GM21447 (cell line): ENCODE measurements around the gene TCAP.

Source experiments
- ATAC-seq: cut with Tn5 transposase; IDR thresholded peaks from one replicate; pipeline ENCODE4 v1.9.1; 2021; ENCODE audit not compliant: unreplicated experiment

TCAP gene

DNA sequence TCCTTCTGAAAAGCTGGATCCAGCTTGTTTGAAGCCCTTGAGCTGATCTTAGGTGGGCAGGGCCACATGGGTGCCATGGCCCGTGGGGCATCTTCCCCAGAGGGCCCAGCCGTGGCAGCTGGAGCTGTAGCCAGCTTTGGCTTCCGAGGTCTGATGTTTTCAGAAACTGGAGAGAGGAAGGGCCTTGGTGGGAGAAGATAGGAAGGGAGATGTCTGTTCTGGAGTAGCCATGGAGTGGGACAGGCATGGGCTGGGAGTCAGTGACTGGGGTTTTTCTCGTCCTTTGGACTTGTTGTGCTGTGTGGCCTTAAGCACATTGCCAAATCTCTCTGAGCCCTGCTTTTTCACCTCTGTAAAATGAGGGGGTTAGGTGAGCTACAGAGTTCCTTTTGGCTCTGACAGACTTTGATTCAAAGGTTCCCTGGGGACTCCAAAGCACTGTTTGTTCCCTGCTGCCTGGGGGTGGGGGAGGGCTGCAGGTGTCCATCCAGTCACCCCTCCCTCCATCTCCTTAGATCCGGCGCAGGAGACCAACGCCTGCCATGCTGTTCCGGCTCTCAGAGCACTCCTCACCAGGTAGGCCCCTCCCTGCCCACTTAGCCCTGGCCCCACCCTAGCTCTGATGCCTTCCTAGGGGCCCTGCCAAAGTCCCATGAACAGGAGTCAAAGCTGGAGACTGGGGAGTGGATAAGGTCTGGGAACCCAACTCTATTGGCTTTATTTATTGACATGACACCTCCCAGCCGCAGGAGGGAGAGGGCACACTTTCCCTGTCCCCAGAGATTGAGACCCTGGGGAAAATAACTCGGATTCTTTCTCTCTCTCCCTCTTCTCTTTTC lies 36.3 kb upstream of the TCAP start:
- no peak for ATAC-seq

DNA sequence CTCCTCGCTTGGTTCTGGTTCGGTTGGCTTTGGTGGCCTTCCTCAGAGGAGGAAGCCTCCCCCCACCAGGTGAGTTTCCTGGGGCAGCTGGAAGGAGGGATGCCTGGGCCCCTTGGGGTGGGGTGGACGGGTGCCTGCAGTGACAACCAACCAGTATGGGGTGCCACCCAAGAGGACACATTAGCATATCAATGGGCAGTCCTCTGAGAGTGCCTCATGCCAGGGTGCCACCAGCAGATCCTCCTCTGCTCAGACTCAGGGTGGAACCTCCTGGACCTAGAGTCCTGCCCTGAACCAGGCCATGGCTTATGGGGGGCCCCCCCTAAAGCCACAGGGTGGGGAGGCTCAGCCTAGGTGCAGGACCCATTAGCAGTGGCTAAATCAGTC lies 35.7 kb upstream of the TCAP start:
- ATAC-seq: no peak

DNA sequence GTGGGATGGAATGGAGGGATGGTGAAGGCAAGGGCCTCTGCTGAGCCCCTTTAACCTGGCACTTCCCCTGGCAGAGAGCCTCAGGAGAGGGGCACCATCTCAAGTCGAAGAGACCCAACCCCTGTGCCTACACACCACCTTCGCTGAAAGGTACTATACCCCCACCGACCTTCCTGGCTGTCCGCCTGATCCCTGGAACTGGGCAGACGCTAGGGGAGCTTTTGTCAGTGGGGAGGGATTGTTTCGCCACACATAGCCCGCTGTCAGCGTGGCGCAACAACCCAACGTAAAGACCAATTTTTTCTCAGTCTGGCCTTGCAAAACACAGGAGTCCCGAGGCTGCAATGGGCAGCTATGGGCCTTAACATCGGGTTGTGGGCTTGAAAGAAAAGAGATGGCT lies 35.3 kb upstream of the TCAP start:
- no peak for ATAC-seq

DNA sequence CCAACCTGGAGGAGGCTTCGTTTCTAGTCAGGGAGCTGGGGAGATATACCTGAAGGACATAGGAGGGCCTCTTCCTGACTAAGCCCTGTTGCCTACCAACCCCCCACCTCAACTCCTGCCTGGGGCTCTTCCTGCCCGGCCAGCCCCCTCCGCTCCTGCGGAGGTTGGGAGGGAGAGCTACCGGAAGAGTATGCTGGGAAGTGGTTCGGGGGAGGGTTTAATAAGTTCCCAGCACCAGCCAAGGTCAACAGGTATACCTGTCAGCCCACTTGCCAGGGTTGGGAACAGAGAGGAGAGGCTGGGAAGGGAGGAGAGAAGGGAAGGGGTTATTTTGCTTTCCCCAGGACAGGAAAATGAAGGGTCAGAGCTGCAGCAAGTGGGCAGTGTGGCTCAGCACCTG lies 33.7 kb upstream of the TCAP start:
- no peak for ATAC-seq

DNA sequence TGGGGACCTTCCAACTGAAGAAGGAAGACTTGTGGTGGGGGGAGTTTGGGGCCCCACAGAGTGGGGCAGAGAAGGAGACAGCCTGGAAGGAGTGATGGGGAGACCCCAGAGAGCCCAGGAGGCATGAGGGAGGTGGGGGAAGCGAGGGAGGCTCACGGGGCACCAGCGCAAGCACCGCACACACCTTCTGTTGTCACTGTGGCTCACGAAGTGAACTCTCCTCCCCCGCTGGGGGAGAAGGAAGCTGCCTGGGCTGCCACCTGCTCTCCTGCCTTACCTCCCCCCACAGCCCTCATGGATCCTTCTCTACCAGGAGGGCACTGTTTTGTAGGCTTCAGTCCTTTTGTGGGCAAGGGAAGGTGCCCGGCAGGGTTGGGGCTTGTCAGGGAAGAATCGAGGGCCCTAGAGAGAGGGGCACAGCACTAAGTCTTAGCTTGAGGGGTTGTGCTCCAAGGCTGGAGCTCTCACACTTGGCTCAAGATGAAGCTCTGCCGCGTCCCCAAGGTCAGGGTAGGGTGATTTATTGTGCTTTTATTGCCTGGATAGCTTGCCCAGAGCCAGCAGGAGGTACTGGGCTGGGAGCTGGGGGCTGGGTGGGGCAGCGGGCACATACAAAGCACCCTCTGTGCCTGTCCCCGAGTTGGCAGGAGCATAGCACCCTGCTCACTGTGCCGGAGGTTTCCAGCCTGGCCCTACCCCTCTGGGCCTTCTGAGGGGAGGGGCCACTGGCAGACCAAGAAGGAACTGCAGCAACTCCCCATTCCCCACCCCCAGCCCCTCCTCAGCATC lies 32.8 kb upstream of the TCAP start:
- ATAC-seq: no peak

DNA sequence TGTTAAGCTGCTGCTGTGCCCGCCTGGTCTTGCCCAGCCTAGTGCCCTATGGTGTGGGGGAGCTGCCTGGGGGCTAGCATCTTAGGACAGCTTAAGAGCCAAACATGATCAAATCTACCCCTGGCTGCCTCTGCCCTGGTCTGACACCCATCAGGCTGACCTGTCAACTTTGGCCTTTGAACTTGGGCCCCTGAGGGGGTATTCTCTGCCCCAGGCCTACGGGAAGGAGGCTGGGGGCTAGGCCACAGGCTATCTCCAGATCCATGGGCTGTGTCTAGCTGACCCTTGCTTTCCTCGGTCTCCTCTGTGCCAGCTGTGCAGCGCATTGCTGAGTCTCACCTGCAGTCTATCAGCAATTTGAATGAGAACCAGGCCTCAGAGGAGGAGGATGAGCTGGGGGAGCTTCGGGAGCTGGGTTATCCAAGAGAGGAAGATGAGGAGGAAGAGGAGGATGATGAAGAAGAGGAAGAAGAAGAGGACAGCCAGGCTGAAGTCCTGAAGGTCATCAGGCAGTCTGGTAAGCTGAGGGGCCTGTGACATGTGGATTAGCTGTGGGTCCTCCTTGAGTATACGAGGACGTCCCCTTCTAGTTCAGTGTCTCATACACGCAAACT lies 31.5 kb upstream of the TCAP start:
- ATAC-seq: no peak

DNA sequence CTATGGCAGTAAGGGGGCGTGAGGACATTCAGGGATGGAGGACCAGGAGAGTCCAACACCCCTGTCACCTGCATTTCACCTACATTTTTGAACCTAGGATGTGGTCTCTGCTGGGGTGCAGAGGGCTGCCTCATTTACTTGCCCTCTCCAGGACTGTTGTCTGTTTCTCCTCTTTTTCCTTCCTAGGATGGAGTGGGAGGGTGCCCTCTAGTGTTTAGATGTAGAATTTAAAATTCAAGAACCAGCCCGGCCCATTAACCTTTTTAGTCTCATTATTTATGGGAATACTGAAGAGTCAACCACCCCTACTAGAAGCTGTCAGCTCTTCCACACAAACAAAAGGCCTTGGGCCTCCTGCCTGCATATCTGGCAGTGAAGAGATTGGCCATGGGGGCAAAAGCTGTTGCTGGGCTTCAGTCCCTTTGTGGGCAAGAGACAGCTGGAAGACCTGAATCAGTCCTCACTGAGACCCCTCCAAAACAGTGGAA lies 30.7 kb upstream of the TCAP start:
- no peak for ATAC-seq

DNA sequence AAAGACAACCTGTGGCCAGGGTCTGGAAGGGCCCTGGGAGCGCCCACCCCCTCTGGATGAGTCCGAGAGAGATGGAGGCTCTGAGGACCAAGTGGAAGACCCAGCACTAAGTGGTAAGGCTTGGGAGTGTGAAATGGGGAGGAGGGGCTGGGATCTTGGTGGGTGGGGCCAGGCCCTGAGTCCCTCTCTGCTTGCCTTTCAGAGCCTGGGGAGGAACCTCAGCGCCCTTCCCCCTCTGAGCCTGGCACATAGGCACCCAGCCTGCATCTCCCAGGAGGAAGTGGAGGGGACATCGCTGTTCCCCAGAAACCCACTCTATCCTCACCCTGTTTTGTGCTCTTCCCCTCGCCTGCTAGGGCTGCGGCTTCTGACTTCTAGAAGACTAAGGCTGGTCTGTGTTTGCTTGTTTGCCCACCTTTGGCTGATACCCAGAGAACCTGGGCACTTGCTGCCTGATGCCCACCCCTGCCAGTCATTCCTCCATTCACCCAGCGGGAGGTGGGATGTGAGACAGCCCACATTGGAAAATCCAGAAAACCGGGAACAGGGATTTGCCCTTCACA lies 29.5 kb upstream of the TCAP start:
- no peak for ATAC-seq

DNA sequence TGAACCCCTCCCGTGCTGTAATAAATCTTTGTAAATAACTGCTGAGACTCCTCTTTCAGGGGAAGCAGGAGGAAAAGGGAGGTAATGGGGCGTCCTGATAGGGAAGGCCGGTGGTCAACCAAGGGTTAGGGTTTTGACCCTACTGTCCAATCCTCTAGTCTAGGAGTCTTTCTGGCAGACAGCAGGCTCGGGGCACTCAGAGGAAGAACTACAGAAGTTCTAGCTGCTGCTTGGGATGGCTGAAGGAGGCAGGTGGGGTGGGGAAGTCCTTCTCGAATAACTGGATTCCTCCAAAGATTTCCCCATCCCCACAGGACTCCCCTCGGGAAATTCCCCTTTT lies 28.6 kb upstream of the TCAP start:
- peak; percentile 14 for ATAC-seq

DNA sequence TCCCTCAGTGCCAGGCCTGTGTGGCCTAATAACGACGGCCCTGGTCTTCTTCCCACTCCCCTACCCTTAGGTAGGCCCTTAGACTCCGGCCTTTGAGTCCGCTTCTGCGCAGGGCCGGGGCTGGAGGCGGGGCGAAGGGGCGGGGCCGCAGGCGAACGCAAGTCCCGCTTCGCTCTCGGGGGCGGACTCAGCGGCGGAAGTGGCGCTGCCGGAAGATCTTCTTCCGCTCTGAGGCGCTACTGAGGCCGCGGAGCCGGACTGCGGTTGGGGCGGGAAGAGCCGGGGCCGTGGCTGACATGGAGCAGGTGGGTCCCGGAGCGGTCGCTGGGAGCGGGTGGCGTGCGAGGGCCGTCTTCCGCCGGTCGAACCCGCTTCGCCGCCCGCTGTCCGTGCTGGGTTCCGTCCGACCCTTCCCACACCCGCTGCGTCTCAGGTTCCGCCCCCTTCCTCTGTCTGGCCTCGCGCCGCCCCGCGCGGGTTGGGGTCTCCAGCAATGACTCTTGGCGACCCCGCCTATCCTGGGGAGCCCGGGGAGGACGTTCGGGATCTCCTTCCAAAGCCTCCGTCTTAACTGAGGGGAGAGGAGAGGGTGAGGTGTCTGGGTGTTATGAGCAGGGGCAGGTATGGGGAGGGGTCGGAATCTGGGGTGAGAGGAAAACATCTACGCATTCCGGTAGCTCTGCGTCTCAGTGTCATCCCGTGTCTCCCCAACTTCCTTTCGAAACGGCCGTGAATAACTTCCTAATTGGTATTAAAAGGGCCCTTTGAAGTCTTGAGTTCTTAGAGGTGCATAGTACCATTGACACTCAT lies 28.0 kb upstream of the TCAP start, which contains the start of gene STARD3:
STARD3 (plus strand) TSS at position 218 of the 810 bp plus-strand sequence. CDS start 16,388 bp downstream, outside the sequence.
- peak; percentile 78 for ATAC-seq

DNA sequence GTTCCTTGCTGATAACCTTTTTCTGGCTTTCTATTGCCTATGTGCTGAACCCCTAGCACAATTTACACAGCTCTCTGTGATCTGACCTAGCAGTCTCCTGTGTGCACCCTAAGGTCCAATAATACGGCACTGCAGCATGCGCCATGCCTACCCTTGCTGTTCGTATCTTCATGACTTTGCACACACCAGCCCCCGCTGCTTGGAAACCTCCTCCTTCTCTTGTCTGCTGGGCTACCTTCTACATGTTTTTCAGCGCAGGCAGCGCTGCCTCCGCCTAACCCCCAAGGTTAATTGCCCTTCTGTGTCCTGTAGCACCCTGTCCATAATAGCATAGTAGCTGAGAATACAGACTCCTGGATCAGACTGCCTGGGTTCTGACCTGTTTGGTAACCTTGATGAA lies 26.8 kb upstream of the TCAP start:
- ATAC-seq: no peak

DNA sequence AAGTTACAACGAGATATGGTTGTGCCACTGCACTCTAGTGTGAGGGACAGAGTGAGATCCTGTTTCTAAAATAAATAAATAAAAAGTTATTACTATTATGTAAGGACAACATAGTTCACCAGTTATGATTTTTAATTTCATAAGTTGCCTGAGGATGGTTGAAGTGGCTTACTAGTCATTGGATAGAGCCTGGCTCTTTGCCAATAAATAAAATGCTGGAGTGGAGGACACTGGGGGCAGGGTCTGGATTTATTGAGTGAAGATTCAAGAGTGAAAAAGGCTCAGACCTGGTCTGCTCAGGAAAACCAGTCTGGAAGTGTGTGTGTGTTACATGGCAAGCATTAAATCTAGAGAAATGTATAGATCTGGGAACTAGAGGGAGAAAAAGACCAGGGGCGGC lies 26.1 kb upstream of the TCAP start:
- no peak for ATAC-seq

DNA sequence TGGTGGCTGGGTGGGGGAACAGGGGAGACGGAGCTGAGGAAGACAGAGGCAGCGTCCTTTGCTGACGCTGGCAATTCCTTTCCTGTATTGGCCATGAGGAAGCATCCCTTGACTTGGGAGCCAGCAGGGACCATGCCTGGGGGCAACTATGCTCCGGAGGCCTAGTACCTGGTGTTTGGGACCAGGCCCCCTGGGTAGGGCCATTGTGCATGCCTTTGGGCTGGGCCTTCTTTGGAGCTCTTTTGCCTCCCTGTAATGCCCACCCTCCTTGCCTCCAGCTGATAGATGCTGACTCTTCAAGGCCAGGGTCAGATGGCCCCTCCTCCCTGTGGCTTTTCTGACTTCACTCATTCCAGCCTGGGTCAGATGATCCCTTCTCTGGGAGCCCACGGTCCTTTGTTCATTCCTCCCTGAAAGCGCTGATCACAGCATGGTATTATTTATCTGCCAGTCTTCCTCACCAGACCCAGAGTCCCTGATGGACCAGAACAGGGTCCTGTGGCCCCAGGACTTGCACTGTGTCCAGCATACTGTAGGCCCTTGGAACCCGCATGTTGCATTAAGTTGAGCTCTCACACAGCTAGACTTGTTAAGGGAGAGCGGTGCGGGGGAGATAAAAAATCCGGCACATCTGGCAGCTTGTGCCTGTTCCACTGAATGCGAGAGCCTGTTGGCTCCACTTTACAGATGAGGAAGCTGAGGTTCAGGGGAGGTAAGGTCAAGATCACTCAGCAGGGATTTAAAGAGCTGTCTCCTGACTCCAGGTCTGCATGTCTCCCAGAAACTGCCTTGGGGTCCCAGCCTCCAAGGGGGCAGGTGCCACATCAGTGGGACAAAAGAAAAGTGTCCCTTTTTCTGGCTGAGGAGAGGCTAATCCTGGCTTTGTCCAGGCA lies 25.3 kb upstream of the TCAP start:
- no peak for ATAC-seq

DNA sequence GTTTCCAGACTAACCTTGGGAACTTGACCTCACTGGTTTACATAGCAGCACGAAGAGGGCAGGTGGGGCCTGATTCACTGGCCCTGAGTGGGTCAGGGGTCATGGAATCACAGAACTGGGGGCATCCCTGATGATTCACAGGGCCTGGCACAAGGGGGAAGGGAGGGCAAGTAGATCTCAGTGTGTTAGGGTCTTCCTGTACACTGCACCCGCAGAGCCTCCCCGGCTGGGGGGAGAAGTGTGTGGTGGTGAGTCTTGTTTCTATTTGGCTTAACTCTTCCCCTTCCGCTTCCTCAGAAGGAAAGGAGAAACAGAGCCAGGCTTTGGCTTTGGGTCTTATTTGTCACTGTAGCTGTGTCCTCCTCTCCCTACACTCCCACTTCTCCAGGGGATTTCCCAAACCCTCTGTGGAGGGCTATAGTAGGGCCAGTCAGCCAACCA lies 24.5 kb upstream of the TCAP start:
- ATAC-seq: no peak

DNA sequence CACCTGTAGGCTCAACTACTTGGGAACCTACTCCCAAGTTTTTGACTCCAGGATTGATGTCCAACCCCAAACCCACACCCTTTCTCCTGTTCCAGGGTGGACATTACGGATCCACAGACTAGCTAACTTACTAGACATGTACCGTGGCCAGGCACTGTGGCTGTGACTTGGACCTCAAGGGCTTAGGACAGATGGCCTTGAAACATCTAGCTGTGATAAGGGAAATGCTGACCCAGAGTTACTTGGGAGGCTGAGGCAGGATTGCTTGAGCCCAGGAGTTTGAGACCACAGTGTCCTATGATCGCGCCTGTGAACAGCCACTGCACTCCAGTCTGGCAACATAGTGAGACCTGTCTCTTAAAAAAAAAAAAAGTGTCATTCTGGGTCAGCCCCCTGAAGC lies 24.1 kb upstream of the TCAP start:
- ATAC-seq: no peak

DNA sequence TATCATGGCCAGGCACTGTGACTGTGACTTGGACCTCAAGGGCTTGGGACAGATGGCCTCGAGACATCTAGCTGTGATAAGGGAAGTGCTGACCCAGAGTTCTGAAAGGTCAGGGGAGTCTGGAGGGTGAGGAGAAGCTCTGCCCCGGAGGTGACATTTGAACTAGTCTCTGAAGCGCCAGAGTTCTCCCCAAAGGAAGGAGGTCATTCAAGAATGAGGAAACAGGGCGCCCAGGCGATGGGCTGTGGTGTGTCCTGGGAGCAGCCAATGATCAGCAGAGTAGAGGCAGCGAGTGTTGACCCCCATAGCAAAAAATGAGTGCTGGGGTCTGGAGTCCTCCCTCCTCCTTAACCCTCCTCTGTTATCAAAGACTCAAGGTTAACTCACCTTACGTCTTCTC lies 23.3 kb upstream of the TCAP start:
- ATAC-seq: no peak

DNA sequence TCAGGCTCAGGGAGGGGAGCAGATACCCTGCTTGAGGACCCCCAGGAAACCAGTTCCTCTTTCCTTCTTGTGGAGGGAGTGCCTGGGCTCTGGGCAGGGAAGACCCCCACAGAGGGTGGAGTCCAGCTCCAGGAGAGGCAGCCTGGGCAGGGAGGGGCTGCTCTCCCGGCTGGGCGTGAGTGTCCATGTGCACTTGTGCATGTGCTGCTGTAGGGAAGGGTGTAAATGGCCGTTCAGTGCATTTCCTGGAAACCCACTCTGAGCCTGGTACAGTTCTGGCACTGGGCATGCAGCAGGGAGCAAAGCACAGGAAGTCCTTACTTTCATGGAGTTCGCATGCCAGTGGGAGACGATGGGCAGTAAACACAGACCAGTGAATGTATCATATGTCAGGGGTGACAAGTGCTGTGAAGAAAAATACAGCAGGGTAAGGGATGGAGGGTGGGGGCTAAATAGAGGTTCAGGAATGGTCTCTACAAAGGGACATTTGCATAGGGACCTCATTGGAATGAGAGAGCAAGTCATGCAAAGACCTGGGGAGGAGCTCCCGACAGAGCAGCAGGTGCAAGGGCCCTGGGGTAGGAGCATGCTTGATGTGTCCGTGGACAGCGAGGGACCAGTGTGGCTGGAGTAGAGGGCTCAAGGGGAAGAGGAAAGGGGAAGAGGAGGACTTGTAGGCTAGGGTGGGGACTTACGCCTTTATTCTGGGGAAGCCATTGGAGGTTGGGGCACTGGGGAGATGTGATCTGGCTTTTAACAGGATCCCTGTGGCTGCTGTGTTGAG lies 22.7 kb upstream of the TCAP start:
- ATAC-seq: no peak

DNA sequence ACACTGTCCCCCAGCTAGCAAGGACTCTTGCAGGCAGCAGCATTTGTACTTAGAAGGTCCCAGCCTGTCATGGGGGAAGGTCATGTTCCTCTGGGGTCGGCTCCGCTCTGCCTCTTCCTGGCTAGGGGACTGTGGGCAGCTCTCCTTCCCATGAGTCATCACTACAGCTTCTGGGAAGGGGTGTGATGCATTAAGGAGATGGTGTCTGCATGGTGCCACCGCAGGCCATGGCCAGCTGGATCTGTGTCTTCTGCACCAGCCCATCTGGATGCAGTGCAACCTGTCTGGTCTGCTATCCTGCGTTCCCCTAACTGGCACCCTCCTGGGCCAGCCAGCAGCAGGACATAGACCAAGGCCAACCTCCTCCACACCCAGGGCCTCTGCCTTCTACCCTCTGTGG lies 21.9 kb upstream of the TCAP start:
- ATAC-seq: no peak

DNA sequence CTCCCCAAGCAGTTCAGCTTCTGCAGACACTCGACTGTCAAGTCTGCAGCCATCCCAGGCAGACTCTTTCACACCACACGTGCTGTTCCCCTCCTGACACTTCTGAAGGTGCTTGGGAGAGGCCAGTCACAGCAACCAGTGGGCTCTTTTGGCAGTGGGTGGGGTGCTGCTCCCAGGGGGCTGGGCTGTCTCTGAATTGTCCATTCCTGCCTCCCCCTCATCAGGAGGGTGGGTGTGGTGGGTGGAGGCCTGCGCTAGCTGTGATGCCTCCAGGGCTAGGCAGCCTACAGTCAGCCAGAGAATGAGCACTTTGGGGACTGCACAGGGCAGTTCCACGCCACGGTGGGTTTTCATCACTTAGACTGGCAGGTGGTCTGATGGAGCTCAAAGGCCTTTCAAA lies 17.9 kb upstream of the TCAP start:
- ATAC-seq: no peak
